ENCODE measurements around the gene WDR81.

DNA sequence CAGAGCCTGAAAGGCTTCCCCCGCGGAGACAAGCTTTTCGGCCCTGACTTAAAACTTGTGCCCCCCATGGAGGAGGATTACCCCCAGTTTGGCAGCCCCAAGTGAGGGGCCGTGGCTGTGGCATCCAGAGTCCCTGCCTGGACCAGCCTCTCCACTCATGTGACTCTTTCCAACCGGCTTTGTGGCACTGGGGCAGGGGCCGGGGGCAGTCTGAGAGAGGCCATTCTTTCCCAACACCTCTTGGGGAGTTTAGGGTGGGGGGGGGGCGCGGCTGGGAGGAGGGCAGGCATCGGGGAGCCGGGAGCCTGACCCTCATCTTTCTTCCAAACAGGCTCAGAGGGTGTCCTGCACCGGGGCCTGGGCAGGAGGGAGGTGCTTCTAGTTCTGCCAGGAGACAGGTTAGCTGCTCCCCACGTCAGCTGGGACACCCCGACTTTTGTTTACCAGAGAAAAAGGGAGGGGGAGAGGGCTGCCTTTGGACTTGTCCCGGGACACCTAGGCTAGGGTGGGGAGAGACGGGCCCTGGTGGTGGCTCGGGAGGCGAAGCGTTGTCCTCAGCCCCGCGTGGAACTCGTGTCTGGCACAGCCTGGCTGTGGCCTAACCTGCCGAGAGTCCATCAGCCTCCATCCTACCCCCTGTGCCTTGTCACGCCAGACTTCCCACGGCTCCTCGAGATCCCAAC, 30.1 kb downstream of the WDR81 start:
- no peak for TF ChIP-seq CTCF (IDR thresholded peaks at IDR 0.05)
- no peak for TF ChIP-seq EZH2 (IDR thresholded peaks at IDR 0.05; ENCODE audit: borderline replicate concordance, insufficient read depth, low read depth, low read length, poor library complexity, severe bottlenecking)
